Measurements from ENCODE around the gene PLBD2.

GRCh38 chr12:113329022-113329790 lies 29.2 kb upstream of the PLBD2 start:
- no peak for TF ChIP-seq SIN3A (IDR thresholded peaks at IDR 0.05; ENCODE audit: borderline replicate concordance, insufficient read depth, low read length)
- no peak for TF ChIP-seq POLR2AphosphoS5 (IDR thresholded peaks at IDR 0.05; ENCODE audit: low read depth, low read length)
- no peak for TF ChIP-seq TAF1 (IDR thresholded peaks at IDR 0.05; ENCODE audit: borderline replicate concordance, insufficient read depth, low read length)
- no peak for TF ChIP-seq REST (IDR thresholded peaks at IDR 0.05; ENCODE audit: insufficient read depth in 1 of 2, low read depth in 2 of 2, low read length in 2 of 2)
